VCaP (cell line): ENCODE results near the gene CITED4.

Experiments used
- H3K27ac ChIP-seq: fragments of 450-650 bp; 2 replicates; pipeline ENCODE4 v1.5.1; 2017
- TF ChIP-seq, protein P1 (sequence below): fragments of 450-650 bp; conservative IDR thresholded peaks from 2 replicates; pipeline ENCODE4 v1.5.1; 2017; ENCODE audit warnings: mild to moderate bottlenecking, moderate library complexity

Gene CITED4

DNA sequence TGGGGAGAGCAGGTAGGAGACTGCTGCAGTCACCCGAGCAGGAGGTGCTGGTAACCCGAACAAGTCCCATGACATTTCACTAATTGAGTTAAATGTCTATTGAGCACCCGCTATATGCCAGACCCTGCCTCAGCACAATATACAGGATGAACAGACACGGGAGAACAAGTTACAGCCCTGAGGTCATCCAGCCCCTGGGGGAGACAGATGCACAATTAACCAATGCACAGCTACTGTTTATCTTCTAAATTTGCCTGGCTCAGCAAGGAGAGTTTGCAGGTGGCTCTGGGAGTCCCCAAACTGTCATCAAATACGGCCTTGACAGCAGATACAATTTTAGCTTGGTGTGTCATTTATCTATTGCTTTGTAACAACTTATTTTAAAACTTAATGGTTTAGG is 18.1 kb downstream of the CITED4 start:
- H3K27ac ChIP-seq, result no peak overlapping the region
- TF ChIP-seq, protein P1, sequence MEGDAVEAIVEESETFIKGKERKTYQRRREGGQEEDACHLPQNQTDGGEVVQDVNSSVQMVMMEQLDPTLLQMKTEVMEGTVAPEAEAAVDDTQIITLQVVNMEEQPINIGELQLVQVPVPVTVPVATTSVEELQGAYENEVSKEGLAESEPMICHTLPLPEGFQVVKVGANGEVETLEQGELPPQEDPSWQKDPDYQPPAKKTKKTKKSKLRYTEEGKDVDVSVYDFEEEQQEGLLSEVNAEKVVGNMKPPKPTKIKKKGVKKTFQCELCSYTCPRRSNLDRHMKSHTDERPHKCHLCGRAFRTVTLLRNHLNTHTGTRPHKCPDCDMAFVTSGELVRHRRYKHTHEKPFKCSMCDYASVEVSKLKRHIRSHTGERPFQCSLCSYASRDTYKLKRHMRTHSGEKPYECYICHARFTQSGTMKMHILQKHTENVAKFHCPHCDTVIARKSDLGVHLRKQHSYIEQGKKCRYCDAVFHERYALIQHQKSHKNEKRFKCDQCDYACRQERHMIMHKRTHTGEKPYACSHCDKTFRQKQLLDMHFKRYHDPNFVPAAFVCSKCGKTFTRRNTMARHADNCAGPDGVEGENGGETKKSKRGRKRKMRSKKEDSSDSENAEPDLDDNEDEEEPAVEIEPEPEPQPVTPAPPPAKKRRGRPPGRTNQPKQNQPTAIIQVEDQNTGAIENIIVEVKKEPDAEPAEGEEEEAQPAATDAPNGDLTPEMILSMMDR, result no peak

DNA sequence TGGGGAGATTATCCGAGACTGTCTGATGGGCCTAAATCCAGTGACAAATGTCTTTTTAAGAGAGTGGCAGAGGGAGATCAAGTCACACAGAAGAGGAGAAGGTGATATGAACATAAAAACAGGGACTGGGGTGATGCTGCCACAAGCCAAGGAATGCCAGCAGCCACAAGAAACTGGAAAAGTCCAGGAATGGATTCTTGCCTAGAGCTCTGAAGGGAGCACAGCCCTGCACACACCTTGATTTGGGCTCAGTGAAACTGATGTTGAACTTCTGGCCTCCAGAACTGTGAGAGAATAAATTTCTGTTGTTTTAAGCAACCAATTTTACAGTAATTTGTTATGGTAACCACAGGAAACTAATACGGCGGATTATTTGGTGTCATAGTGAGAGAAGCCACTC is 19.5 kb downstream of the CITED4 start:
- H3K27ac ChIP-seq, result no peak overlapping the region
- TF ChIP-seq, protein P1, result no peak

DNA sequence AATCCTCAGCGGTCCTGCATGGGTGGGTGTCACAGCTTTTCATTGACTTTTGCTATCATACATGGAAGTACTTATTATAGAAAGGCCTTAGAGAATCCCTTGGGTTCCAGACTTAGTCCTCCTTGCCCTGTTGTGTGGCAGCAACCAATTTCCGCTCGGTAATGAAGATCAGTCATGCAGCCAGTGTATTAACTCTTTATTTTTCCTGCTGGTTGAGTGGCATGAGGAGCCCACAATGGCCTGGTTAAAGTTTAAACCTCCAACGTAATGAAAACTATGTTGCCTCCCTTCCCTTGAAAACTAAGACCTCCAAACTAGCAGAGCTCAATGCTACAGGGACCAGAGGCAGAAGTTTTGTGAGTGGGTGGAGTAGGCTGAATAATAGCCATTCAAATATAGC is 20.0 kb downstream of the CITED4 start:
- TF ChIP-seq, protein P1, result no peak
- H3K27ac ChIP-seq, result no peak overlapping the region

DNA sequence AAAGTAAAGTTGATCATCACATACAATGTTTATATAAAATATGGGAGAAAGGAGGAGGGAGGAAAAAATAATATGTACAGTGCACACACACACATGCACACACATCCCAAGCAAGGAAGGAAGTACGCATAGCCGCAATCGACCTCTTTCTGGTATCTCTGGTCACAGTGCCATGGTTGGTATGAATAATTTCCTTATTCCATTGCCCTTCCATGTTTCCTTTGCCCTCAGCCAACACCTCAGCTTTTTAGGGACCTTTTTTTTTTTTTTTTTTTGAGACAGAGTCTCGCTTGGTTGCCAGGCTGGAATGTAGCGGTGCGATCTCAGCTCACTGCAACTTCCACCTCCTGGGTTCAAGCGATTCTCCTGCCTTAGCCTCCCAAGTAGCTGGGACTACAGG is 20.6 kb downstream of the CITED4 start:
- TF ChIP-seq, protein P1, result no peak
- no peak overlapping the region for H3K27ac ChIP-seq

DNA sequence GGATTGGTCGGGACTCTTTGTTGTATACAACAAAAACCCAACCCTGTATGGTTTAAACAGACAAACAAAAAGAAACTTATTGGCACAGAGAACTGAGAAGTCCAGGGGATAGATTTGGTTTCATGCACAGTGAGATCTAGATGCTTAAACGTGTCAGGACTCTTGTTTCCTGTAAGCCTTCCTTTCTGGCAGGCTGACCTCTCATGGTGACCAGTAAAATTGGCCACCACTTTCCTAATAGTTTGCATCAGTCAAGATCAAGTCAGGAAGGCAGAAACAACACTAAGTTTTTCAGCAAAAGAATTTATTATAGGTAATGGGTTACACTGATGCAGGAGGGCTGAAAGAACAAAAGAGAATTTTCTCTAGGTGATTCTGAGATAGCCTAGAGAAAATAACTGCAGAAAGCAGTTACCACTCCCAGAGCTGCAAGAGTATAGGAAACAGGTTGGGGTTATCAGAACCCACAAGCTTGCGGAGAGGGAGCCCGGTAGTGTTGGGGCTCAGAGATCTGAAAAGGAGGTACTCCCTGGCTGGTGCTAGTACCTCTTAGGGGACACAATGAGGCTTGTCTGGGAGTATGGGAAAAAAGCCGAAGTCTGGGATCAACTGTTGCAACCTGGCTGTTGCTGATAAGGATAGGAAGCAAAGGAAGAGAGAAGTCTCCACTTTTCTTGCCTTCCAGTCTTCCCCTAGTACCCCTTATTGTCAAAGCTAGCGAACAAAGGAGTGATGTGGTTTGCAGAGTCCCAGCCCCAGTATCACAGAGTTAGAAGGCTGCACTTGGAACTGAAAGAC is 21.4 kb downstream of the CITED4 start:
- H3K27ac ChIP-seq, result no peak overlapping the region
- TF ChIP-seq, protein P1, result no peak

DNA sequence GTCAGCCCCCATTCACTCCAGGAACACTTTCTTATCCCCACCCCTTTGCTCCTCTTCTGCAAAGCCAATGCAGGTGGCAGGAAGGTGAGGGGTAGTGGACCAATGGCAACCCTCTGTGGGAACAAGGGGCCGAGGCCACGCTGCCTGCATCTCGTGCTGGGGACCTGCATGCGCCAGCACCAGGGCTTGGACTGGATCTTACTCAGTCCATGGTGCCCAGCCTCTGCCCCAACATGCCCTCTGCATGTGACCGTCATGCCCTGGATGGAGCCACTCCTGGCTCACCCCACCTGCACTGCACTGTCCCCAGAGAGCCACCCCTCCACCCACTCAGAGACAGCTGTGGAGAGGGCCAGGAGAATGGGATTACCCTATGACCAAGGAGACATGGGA is 22.2 kb downstream of the CITED4 start:
- no peak overlapping the region for H3K27ac ChIP-seq
- TF ChIP-seq, protein P1, result no peak

DNA sequence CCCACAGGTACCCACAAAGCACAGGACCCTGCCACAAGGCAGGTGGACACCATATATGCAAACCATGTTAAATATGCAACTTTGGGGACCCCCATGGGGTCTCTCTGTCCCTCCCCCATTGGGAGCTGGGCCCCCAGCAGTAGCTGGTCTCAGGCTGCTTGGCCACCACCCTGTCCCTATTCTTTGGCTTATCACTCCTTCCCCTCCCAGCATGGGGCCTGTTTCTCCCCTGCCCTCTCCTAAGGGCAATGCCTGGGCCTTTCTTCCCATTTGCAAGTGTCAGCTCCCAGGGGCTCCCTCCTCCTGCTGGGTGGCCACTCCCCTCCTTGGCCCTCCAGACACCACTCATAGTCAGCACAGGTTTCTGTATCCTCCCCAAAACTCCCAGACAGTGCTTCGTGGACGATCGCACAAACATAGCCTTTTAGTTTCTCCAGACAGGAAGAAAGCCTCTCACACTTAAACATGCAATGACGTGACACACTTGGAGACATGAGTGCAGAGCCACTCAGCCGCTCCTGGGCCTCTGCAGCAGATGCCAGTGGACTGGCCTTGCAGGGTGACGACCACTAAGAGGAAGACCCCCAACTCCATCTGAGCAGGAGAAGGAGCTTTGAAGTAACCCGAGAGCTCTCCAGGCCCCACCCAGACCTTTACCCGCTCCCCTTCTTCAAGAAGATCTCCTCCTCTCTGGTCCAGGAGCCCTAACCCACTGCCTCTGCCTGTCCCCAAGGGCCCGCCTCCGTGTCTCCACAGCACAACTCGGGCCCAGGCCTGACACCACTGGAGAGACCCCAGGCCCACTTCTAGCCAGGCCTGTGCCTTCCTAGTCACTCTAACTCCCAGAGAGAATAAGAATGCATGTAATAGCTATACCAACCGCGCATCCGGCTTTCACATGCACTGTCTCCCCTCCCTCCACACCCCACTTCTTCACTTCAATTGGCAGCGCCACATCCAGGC is 22.9 kb downstream of the CITED4 start:
- no peak overlapping the region for H3K27ac ChIP-seq
- TF ChIP-seq, protein P1, result no peak
